SK-N-SH (cell line): ENCODE data around the gene KIF2A.
"Not testable (repeated sequence)": the region's sequence is repeated elsewhere in the genome, so short reads cannot be mapped to it uniquely, and the experiment has no call there.

Source experiments
- CTCF ChIP-seq: fragments of 200-600 bp; sonication (generic); IDR thresholded peaks from 2 replicates; pipeline ENCODE4 v1.6.1; 2017; ENCODE audit warnings: antibody characterized with exemption, mild to moderate bottlenecking, moderate library complexity
- GABPA ChIP-seq: IDR thresholded peaks from 2 replicates; pipeline ENCODE4 v1.4.0; 2012; ENCODE audit warnings: low read depth, mild to moderate bottlenecking
- POLR2AphosphoS5 ChIP-seq: IDR thresholded peaks from 2 replicates; pipeline ENCODE4 v1.6.1; 2012; ENCODE audit warnings: low read depth, low read length
- RAD21 ChIP-seq: IDR thresholded peaks from 2 replicates; pipeline ENCODE4 v1.6.1; 2012; ENCODE audit warnings: mild to moderate bottlenecking, low read length
- SIN3A ChIP-seq: IDR thresholded peaks from 2 replicates; pipeline ENCODE4 v1.6.1; 2012; ENCODE audit warnings: low read depth, mild to moderate bottlenecking, low read length, moderate library complexity, borderline replicate concordance

GRCh38 chr5:62291829-62292228 lies 14.2 kb upstream of the KIF2A start:
- TF ChIP-seq GABPA, POLR2AphosphoS5, SIN3A, RAD21: not testable (repeated sequence)
- TF ChIP-seq CTCF = peak; percentile 19; the same call in 1 of the 2 replicates
